ENCODE results near the gene LPAR2.
"Not testable (repeated sequence)": the region's sequence is repeated elsewhere in the genome, so short reads cannot be mapped to it uniquely, and the experiment has no call there.

LPAR2 gene

GRCh38 chr19:19627621-19628500 is at the start of gene LPAR2:
TSS of gene LPAR2 (minus strand) at chr19:19628220. CDS start at chr19:19627275, 945 bp downstream.
- TF ChIP-seq, protein P1, sequence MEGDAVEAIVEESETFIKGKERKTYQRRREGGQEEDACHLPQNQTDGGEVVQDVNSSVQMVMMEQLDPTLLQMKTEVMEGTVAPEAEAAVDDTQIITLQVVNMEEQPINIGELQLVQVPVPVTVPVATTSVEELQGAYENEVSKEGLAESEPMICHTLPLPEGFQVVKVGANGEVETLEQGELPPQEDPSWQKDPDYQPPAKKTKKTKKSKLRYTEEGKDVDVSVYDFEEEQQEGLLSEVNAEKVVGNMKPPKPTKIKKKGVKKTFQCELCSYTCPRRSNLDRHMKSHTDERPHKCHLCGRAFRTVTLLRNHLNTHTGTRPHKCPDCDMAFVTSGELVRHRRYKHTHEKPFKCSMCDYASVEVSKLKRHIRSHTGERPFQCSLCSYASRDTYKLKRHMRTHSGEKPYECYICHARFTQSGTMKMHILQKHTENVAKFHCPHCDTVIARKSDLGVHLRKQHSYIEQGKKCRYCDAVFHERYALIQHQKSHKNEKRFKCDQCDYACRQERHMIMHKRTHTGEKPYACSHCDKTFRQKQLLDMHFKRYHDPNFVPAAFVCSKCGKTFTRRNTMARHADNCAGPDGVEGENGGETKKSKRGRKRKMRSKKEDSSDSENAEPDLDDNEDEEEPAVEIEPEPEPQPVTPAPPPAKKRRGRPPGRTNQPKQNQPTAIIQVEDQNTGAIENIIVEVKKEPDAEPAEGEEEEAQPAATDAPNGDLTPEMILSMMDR (IDR thresholded peaks at IDR 0.05; ENCODE audit: extremely low read depth, missing control alignments): no peak

DNA sequence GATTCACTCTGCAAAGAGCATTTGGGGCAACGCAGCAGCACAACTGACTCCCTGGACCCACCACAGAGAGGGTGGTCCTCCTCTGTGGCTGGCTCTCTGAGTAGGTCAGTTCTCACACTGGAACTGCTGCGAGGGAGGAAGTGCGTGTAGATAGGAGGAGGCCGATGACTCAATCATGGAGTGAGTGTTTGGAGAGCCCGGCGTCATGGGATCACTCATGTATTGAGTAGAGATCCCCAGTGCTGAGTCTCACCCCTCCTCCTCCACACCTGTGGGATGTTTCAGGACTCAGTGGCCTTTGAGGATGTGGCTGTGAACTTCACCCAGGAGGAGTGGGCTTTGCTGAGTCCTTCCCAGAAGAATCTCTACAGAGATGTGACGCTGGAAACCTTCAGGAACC is 49.6 kb upstream of the LPAR2 start:
- DNase-seq (ENCODE audit: low spot score): no peak
- TF ChIP-seq, protein P1 (IDR thresholded peaks at IDR 0.05; ENCODE audit: extremely low read depth, missing control alignments): no peak

More at GRCh38 chr19:19627621-19628500, at the start of gene LPAR2:
- peak; percentile 99 for DNase-seq (ENCODE audit: low spot score)

GRCh38 chr19:19674315-19674714 is 46.3 kb upstream of the LPAR2 start:
- TF ChIP-seq, protein P1 (IDR thresholded peaks at IDR 0.05; ENCODE audit: extremely low read depth, missing control alignments): no peak
- no peak for DNase-seq (ENCODE audit: low spot score)

DNA sequence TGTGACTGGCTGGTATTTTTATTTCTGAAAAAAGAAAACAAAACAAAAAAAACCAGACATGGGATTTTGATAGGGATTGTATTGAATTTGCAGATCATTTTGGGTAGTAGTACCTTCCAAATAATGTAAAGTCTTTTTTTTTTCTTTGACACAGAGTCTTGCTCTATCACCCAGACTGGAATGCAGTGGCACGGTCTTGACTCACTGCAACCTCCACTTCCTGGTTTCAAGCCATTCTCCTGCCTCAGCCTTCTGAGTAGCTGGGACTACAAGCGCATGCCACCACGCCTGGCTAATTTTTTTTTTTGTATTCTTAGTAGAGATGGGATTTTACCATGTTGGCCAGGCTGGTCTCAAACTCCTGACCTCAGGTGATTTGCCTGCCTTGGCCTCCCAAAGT is 44.8 kb upstream of the LPAR2 start:
- DNase-seq (ENCODE audit: low spot score): no peak

DNA sequence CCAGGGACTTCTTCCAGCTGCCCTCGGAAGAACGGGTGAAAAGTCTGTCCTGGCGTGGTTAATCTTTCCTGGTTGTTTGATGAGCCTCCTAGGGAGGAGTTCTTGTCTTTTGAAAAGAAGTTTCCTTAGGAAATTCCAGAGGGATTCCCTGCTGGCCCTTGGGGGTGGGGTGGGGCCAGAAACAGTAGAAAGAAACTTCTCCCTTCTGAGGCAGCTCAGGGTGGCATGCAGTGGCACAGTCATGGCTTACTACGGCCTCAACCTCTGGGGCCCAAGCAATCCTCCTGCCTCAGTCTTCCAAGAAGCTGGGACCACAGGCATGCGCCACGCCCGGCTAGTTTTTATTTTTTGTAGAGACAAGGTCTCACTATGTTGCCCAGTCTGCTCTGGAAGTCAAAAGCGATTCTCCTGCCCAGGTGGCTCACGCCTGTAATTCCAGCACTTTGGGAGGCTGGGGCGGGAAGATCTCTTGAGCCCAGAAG is 42.1 kb upstream of the LPAR2 start:
- TF ChIP-seq, protein P1 (IDR thresholded peaks at IDR 0.05; ENCODE audit: extremely low read depth, missing control alignments): no peak

More for the DNA sequence above, 44.8 kb upstream of the LPAR2 start:
- TF ChIP-seq, protein P1 (IDR thresholded peaks at IDR 0.05; ENCODE audit: extremely low read depth, missing control alignments): no peak

DNA sequence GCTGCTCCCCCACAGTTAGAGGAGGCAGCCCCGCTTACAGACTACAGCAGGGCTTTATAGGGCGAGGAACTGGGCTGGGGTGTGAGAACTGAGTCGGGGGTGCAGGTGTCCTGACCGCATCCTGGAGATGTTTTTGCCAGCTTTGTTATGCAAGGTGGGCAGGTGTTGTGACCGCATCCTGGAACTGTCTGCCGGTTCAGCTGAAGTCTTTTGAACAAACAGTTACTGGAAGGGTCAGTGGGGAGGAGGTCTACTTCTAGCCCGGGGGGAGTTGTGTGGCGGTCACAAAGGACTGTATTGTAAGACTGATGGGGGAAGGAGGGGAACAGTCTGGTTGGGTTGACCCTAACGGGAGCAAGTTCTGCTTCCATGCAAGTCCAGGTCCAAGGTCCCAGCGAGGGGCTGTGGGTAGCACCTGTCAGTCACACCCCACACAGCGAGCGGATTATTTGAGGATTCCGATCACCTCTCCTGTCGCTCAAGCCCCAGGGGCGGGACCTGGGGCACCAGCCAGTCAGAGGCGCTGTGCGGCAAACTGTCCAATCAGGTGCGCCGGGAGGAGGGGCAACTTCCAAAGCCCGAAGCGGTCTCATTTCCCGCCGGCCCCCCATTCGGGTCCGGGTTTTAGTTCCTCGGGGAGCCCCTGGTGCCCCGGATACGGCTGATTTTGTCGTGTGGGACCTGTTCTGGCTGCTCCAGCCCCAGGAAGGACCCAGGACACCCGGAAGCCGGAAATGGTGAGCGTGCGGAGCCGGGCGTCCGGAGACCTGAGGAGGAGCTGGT is 40.4 kb upstream of the LPAR2 start, which contains the start of gene ZNF101:
Gene ZNF101, plus strand, starts transcription at position 610 of the 783 bp plus-strand sequence. Its CDS starts 125 bp downstream, at position 735.
- TF ChIP-seq, protein P1 (IDR thresholded peaks at IDR 0.05; ENCODE audit: extremely low read depth, missing control alignments): no peak

More for the DNA sequence above, 42.1 kb upstream of the LPAR2 start:
- DNase-seq (ENCODE audit: low spot score): no peak

GRCh38 chr19:19665420-19665948 is 37.5 kb upstream of the LPAR2 start:
- DNase-seq (ENCODE audit: low spot score): not testable (repeated sequence)

More for the DNA sequence above, 40.4 kb upstream of the LPAR2 start, which contains the start of gene ZNF101:
- peak; percentile 96 for DNase-seq (ENCODE audit: low spot score)
